ENCODE data around the gene EFNA4. TPM values are rescaled to one million over a fixed set of nuclear protein-coding genes. Genes with fewer than 3 reads are reported as not detected.

Gene EFNA4
- total and polyA plus RNA-seq, 2 of the 8 experiments (the other 6 are each of a cell fraction or from before 2014, with no cell fraction given): 21.9 to 23.9 TPM

DNA sequence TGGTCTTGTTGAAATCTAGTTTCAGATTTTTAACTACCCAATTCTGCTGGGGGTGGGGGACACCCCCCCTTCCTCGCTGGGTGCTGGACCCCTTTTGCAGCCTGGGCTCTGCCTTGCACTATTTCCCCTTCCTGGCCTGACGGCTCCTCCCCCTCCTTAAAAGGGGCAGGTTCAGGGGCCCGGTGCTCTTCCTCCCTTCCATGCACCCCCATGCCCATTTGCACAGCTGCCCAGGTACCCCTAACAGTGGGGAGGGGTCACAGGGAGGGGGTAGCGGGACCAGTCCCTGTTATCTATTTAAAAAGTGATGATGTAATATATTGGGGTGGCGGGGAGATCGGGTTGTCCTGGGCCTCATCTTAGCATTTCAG lies 45.6 kb upstream of the EFNA4 start (continued):
- TF ChIP-seq, protein P1, sequence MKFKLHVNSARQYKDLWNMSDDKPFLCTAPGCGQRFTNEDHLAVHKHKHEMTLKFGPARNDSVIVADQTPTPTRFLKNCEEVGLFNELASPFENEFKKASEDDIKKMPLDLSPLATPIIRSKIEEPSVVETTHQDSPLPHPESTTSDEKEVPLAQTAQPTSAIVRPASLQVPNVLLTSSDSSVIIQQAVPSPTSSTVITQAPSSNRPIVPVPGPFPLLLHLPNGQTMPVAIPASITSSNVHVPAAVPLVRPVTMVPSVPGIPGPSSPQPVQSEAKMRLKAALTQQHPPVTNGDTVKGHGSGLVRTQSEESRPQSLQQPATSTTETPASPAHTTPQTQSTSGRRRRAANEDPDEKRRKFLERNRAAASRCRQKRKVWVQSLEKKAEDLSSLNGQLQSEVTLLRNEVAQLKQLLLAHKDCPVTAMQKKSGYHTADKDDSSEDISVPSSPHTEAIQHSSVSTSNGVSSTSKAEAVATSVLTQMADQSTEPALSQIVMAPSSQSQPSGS (IDR thresholded peaks at IDR 0.05; ENCODE audit: low read length): no peak

Data from H1 (cell line).